COR-L47 (cell line): ENCODE data around the gene CTIF.

ENCODE experiments used
- DNase-seq: peaks from one replicate; lab custom pipeline; 2025; lab: John Stamatoyannopoulos, UW

Gene CTIF

DNA sequence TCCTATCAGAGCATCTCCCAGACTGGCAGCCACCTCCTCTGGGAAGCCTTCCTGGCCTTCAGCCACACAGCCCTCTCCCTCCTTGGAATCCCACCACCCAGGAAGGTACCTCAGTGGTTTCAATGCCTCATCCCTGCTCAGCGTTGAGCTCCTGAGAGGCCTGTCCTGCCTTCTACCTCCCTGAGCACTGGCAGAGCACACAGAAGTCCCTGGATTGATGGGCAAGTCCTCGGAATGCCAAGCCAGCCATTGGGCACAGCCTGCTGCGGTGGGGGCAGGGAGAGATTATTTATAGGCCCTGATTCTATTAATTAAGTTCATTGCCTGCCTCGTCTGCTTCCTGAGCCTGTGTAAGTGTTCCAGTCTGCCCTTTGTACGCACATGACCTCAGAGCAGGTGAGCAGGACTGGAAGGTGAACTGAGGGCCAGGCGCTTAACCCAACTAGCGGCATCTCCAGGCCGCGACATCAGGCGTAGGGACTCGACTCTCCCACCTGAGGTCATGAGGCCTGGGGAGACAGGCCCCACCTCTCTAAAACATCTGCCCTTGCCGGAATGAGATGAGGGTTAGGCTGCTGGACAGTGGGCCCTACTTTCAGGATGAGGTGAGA lies 348.6 kb downstream of the CTIF start:
- DNase-seq = no peak

- no peak for DNase-seq
These were observed 349.3 kb downstream of the CTIF start for GRCh38 chr18:48887905-48888772.

- DNase-seq = no peak
These were observed 349.9 kb downstream of the CTIF start for GRCh38 chr18:48888773-48889080.

- DNase-seq = no peak
These were observed 350.5 kb downstream of the CTIF start for GRCh38 chr18:48889115-48889941.

DNA sequence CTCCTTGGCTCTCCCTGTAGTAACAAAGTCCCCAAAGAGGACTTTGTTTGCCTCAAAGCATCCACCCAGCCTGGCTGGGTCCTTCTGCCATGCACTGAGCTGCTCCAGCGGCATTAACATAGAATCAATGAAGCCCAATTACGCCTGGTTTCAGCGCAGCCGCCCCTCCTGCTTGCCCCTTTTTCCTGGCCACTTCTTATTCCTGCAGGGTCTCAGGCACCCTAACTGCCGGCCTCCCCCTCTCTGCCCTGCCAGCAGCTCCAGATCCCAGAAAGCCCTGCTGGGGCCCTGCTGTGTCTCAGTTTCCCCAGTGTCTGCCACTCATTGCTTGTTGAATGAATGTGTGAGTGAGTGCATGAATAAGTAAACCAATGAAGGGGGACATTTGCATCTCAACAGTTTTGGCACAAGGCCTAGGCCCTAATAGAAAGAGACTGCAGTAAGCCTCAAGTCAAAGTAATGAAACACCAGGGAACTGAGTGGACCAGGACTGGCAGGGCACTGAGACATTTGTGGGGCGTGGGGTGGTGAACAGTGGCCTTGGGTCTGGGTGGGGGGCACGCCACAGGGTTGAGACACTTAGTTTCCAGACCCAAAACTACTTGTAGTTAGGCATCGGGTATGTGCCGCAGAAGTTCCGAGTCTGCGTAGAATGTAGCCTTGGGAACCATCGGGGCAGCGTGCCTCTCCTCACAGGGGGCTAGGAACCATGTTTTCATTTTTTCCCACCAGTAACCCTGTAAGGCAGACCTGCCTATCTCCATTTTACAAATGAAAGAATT lies 351.3 kb downstream of the CTIF start:
- no peak for DNase-seq

- no peak for DNase-seq
These were observed 352.9 kb downstream of the CTIF start for GRCh38 chr18:48891721-48892120.

- peak; percentile 54 for DNase-seq
These were observed 353.5 kb downstream of the CTIF start for GRCh38 chr18:48892146-48892855.

DNA sequence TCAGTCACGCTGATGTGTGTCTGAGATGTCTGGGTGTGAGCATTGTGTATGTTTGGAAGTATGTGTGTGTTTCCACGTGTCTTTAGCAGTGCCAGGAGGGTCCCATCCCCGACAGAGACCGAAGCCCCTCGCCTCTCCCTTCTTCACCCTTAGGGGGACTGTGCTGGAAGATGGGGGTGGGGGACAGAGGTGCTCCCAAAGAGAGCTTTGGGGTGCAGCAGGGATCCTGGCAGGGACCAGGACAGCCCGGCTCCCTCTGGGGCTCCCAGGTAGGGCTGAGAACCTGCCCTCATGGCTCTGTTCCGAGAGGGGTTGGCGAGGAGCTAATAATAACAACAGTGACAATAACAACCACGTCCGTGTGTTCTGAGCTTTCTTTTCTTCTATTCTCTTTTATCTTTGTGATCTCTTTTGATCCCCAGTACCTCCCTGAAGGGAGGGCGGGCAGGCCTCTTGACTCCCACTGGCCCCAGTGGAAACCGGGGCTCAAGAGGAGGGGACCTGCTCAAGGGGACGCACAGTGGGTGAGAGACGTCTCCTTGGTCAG lies 354.3 kb downstream of the CTIF start:
- DNase-seq = no peak

GRCh38 chr18:48893608-48894600 lies 355.1 kb downstream of the CTIF start:
- DNase-seq = no peak

DNA sequence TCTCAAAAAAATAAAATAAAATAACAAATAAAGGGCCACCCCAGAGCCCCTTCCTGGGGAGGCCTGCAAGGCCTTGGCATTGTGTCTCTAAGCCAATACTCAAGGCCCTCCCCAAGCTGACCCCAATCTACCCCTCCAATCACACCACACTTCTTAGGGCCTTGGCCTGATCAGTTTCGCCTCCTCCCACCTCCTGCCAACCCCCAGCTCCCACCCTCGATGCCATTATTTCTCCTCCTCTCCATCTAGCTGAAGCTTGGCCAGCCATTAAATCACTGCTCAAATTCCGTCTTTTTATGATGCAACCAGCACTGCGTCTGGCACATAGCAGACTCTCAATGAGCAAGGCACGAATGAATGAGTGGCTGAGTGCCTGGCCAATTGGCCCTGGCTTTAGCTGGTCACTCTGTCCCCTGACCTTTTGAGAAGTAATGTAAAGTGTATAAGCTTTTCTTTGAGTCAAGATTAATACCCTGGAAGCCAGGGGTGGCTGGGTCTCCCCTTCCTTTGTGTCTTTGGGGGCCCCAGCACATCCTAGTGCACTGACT lies 356.0 kb downstream of the CTIF start:
- DNase-seq = no peak

- no peak for DNase-seq
These were observed 357.6 kb downstream of the CTIF start for GRCh38 chr18:48896326-48896874.

DNA sequence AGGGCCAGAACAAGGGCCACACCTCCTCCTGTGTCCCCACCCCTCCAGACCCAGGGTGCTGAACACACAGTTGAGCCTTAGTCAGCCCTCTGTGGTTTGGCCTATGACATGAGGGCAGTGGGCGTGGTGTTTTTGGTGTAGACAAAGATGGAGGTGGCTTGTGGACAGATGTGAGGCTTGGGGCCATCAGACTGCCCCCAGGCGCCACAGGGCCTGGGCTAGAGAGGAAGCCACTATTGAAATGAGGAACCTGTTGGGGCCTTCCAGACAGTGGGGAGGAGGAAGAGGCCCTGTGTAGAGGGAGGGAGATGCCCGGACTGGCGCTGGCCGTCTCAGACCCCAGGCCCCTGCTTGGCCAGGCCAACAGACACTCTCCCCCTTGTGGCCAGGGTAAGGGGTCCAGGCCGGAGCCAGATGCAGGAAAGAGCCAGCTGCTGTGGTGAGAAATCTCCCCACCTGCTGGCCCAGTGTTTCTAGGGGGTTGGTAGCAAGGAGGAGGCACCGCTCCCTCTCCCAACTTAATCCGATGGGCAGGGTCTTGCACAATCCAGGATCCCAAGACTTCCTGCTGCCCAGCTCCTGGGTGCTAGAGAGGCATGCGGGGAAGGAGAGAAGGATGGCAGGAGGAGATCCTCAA lies 358.2 kb downstream of the CTIF start:
- DNase-seq = no peak

DNA sequence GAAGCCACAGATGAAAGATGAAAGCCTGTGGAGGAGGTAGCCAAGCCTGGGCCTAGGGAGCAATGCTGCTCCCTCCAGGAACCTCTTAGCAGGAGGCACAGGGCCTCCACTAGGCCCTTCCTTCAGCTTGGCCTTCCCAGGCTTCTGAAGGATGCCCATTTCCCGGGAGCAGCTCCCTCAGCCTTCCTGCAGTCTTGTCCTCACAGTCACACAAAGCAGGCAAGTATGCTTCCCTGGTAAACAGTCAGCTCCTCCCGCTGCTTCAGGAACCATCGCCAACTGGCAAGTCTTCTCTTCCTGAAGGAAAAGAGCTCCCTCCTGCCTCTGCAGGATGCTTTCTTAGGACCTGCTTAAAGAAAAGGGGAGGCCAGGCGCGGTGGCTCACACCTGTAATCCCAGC lies 358.7 kb downstream of the CTIF start:
- no peak for DNase-seq

GRCh38 chr18:48898521-48898920 lies 359.7 kb downstream of the CTIF start:
- DNase-seq = no peak

DNA sequence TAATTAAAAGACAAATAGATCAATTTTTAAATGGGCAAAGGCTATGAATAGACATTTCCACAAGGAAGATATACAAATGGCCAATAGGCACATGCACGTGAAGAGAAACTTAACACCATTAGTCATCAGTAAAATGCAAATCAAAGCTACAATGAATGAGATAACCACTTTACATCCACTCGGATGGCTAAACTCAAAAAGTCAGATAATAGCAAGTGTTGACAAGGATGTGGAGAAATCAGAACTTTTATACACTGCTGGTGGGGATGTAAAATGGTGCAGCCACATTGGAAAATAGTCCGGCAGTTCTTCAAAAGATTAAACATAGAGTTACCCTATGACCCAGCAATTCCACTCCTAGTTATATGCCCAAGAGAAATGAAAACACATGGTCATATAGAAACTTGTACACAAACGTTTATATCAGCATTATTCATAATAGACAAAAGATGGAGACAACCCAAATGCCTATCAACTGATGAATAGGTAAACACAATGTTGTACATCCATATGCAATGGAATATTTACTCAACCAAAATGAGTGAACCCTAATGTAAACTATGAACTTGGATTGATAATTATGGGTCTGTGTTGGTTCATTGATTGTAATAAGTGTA lies 360.8 kb downstream of the CTIF start:
- no peak for DNase-seq

GRCh38 chr18:48900469-48900868 lies 361.6 kb downstream of the CTIF start:
- no peak for DNase-seq

- DNase-seq = no peak
These were observed 362.6 kb downstream of the CTIF start for GRCh38 chr18:48901145-48902022.
